ENCODE data around the gene EPYC. TPM values are rescaled to one million over a fixed set of nuclear protein-coding genes. Genes with fewer than 3 reads are reported as not detected.

Gene EPYC
- total RNA-seq, 1 donor from 2014 or later = not detected

DNA sequence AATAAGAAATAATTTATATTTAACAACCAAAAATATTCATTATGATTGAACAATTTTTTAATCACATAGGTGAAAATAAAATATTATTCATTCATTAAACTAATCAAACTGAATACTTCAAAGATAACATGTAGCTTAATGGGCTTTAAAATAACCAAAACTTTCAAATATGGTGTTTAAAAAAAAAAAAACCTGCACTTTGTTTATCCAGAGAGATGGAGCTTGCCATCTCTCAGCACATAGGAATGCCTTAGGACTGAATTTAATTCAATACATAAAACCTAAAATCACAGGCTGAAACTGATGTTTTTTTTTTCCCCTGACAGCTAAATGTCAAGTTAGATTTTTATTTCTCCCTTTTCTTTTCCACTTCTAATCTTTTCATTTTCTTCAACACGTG lies 35.4 kb downstream of the EPYC start:
- Histone ChIP-seq H3K27ac (no peak overlapping the region), H3K9me3 (no peaks in the 10 kb centered on the region), H3K4me1 (no peaks in the 10 kb centered on the region), H3K4me3 (no peak overlapping the region), H3K36me3 (no peaks in the 10 kb centered on the region), H3K27me3 (ENCODE audit: low read depth) (no peaks in the 10 kb centered on the region)
- DNase-seq = no peak
- intact Hi-C loops (cut with DNase I) = no loop called here
- TF ChIP-seq, protein P1, sequence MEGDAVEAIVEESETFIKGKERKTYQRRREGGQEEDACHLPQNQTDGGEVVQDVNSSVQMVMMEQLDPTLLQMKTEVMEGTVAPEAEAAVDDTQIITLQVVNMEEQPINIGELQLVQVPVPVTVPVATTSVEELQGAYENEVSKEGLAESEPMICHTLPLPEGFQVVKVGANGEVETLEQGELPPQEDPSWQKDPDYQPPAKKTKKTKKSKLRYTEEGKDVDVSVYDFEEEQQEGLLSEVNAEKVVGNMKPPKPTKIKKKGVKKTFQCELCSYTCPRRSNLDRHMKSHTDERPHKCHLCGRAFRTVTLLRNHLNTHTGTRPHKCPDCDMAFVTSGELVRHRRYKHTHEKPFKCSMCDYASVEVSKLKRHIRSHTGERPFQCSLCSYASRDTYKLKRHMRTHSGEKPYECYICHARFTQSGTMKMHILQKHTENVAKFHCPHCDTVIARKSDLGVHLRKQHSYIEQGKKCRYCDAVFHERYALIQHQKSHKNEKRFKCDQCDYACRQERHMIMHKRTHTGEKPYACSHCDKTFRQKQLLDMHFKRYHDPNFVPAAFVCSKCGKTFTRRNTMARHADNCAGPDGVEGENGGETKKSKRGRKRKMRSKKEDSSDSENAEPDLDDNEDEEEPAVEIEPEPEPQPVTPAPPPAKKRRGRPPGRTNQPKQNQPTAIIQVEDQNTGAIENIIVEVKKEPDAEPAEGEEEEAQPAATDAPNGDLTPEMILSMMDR (IDR thresholded peaks at IDR 0.05) = no peak
- no peak for ATAC-seq

DNA sequence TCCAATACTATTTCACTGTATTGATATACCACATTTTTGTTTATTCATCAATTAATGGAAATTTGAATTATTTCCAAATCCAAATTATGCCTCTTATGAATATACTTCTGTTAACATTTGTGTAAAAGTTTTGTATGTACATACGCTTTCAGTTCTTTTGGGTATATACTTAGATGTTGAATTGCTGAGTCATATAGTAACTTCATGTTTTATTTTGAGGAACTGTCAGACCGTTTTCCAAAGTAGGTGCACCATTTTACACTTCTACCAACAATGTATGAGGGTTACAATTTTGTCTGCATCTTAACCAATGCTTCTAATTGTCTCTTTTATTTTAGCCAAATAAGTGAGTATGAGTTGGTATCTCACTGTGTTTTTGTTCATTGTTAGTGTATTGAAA lies 39.6 kb downstream of the EPYC start:
- no peaks in the 10 kb centered on the region for H3K9me3 ChIP-seq
- H3K27ac ChIP-seq = no peak overlapping the region
- no peak overlapping the region for H3K4me3 ChIP-seq
- no peak for DNase-seq
- no peaks in the 10 kb centered on the region for H3K4me1 ChIP-seq
- ATAC-seq = no peak
- TF ChIP-seq, protein P1 (IDR thresholded peaks at IDR 0.05) = no peak
- no peaks in the 10 kb centered on the region for H3K27me3 ChIP-seq (ENCODE audit: low read depth)
- intact Hi-C loops (cut with DNase I) = no loop called here
- no peaks in the 10 kb centered on the region for H3K36me3 ChIP-seq

DNA sequence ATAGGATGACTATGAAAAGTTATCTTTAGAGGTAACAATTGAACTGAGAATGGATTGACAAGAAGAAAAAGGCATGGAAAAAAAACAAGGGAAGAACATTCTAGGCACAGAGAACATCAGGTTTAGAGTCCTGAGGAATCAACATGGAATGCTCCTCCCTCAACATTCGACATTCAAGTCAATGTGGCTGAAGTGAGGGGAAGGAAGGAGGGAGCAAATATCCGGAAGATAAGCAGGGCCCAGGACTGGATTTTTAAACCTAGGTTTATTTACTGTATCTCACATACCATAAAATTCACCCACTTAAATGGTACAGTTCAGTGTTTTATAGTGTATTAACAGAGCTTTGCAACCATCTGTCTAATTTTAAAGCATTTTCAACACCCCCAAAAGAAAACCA lies 40.2 kb downstream of the EPYC start:
- TF ChIP-seq, protein P1 (IDR thresholded peaks at IDR 0.05) = no peak
- DNase-seq (no peak), ATAC-seq (no peak)
- intact Hi-C loops (cut with DNase I) = no loop called here
- H3K4me1 ChIP-seq = no peaks in the 10 kb centered on the region
- no peak overlapping the region for H3K27ac ChIP-seq
- H3K4me3 ChIP-seq = no peak overlapping the region
- H3K27me3 ChIP-seq (ENCODE audit: low read depth) = no peaks in the 10 kb centered on the region
- no peaks in the 10 kb centered on the region for H3K36me3 ChIP-seq
- no peaks in the 10 kb centered on the region for H3K9me3 ChIP-seq

DNA sequence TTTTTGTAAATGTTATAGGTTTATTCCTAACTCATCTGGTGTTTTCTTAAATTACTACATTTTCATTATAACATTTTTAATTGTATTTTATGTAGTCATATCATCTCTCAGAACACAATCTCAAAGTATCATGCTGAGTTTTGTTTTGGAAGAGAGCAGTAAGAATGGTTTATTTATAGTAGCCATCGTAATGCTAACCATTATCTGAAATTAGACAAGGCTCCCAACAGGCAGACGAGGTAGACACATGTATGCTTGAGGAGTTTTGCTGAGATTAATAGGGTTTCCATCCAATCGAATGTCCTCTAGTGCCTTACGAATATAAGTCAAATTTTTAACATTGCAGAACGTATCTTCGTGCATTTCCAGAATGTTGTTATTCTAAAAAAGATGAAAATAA lies 40.8 kb downstream of the EPYC start:
- intact Hi-C loops (cut with DNase I) = no loop called here
- Histone ChIP-seq H3K27me3 (ENCODE audit: low read depth) (no peaks in the 10 kb centered on the region), H3K27ac (no peak overlapping the region), H3K4me3 (no peak overlapping the region), H3K9me3 (no peaks in the 10 kb centered on the region), H3K4me1 (no peaks in the 10 kb centered on the region), H3K36me3 (no peaks in the 10 kb centered on the region)
- ATAC-seq (no peak), DNase-seq (no peak)
- TF ChIP-seq, protein P1 (IDR thresholded peaks at IDR 0.05) = no peak

DNA sequence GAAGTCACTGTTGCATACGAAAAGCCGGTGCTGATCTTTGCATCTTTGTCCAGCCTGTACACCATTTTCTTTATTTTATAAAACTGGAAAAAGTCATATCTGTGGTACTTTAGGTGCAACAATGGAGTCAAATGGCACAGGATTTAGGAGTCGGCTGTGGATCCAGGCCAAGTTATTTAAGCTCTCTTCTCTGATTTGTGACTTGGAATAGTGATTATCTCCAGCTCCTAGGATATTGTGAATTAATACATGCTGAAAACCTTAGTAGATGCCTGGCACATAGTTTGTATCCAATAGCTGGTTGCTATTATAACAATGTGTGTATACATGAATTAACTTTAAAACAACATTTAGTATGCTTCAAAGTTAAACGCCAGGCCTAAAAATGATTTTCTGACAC lies 43.6 kb downstream of the EPYC start:
- H3K36me3 ChIP-seq = no peaks in the 10 kb centered on the region
- intact Hi-C loops (cut with DNase I) = no loop called here
- no peak overlapping the region for H3K4me3 ChIP-seq
- no peak overlapping the region for H3K27ac ChIP-seq
- ATAC-seq (no peak), DNase-seq (no peak)
- TF ChIP-seq, protein P1 (IDR thresholded peaks at IDR 0.05) = no peak
- H3K27me3 ChIP-seq (ENCODE audit: low read depth) = no peaks in the 10 kb centered on the region
- H3K9me3 ChIP-seq = no peaks in the 10 kb centered on the region
- H3K4me1 ChIP-seq = no peaks in the 10 kb centered on the region

Measured in lower lobe of right lung (tissue), 2 donors.